Ovary (tissue), 3 donors: ENCODE measurements around the gene AGPAT4.

Experiments used
- CTCF ChIP-seq, 3 donors: fragments of 450-650 bp in 2 of 3; fragments of 200-600 bp in 1 of 3; IDR thresholded peaks; one replicate each; pipeline versions ENCODE4 v1.5.1 to v1.8.0; 2016 to 2022; ENCODE audit warnings: antibody characterized with exemption in 3 of 3, mild to moderate bottlenecking in 1 of 3
- POLR2A ChIP-seq: fragments of 450-650 bp; IDR thresholded peaks from one replicate; pipeline ENCODE4 v1.6.1; 2017; ENCODE audit warnings: antibody characterized with exemption, mild to moderate bottlenecking, moderate library complexity
- donor health status: DM: no; HTN: no; CAD: no.

DNA sequence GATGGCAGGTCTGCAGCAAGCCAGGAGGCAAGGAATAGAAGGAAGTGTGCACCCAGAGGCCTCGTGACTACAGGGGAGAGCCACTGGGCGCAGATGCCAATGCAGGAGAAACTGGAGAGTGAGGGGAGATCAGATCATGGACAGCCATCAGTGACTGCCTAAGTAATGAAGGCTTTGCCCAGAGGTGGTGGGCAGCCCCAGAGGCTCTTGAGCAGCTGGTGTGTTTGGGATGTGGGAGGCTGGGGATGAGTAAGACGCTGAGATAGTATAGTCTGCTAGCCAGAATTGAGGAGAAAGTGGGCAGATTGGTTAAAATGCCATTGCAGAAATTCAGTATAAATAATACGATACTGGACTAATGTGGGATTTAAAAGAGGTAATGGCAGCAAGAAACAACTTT lies 170.4 kb downstream of the AGPAT4 start:
- TF ChIP-seq CTCF (IDR thresholded peaks at IDR 0.05) = no peak
- TF ChIP-seq POLR2A = no peak
